NCI-H1436 treated with DMSO at 0.1 percent for 48 hours (cell line): ENCODE results near the gene PHACTR1.

ENCODE experiments used
- DNase-seq: peaks from one replicate; lab custom pipeline; 2025; lab: John Stamatoyannopoulos, UW

The PHACTR1 gene

DNA sequence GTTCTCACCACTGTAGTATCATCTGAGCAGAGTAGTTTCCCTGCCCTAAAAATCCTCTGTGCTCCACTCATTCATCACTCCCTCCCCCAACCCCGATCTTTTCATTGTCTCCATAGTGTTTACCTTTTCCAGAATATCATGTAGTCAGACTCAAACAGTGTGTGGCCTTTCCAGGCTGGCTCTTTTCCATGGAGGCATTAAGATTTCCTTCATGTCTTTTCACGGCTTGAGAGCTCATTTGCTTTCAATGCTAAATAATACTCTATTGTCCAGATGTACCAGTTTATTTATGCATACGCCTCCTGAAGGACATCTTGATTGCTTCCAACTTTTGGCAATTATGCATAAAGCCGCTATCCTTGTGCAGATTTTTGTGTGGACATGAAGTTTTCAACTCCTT lies 235.8 kb downstream of the PHACTR1 start:
- no peak for DNase-seq

DNA sequence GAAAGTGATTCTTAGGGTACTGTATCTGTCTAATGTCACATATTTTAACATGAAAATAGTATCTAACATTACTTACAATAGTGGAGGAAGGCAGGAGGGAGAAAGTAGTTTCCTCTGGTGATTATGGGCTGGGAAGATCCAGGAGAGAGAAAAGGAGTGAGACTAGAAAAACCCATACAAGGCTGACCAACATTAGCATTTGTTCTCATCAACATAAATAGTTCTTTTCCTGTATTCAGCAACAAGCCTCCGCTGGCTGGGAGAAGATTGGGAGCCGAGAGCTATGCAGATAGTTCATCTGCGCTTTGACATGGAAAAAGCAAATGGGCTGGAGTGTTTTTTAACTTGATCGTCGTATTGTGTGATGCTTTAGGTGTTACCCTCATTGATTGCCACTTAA lies 239.4 kb downstream of the PHACTR1 start:
- DNase-seq = no peak

DNA sequence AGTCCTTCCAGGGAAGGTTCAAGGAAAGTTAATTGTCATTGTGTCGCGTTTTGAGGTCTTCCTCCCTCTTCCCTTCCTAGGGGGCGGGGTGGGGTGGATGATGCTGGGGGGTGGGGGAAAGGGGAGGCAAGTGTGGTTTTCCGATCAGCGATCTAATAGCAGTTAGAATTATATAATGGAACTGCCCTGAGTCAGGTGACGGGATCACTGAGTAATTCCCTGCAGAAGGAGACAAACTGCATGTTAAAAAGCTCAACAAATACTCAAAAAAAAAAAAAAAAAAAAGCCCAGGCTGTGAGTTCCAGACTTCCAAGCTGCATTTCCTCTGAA lies 240.4 kb downstream of the PHACTR1 start:
- no peak for DNase-seq

DNA sequence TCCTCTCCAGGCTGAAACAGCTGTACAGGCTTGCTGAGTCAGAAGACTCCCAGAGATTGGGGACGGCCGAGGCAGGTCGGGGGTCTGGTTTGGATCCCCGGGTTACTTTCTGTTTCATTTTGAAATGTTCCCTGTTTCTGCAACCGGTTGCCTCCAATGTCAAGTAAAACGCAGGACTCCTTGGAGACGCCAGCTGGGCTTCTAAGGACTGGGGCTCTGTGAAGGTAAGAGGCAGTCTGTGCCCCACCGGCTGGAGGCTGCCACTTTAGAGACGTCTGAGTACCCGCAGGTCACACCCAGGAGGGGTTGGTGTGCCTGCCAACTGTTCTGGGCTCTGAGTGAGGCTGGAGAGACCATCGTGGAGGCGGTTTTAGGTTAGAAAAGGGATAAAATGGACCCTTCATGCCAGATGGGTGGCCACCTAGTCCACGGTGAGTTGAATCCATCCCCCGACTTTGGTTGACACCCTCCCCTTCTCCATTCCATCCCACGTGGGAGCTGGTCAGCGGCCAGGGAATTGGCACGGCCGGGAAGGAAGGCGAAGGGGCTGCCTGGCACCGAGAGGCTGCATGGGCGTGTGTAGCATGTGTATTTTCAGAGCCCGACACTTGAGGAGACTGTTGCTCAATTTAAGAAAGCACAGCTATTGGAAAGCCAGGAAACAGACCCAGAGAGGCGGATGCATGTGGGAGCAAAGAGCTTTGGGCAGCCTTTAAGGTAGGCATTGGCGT lies 240.9 kb downstream of the PHACTR1 start:
- DNase-seq = no peak

DNA sequence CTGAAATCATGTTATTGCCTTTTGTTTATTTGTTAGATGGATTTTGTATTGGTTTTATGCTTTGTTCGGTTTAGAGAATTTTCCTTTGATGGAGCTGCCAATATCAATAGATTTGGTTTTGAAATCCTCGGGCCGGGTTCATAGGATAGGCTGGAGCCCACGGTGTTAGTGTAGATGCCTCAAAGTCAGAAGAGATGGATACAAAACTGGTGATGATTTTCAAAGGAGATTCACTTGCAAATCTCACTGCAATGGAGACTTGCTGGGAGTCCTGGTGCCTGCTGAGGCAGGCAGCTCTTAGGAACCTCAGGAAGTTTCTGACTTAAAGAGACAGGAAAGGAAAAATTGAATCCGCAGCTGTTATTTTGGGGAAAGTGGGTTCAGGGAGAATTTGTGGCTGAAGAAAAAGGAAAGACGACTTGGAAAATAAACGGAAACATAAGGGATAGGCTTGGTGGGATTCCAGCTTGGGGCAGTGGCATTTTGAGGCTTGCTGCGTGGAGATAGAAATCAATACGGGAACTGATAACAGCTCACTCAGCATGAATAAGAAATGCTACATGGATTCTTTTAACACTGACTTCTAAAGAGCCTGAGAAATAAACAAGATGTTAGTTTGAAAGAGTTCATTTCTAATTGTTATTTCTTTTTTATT lies 241.6 kb downstream of the PHACTR1 start:
- DNase-seq = no peak

DNA sequence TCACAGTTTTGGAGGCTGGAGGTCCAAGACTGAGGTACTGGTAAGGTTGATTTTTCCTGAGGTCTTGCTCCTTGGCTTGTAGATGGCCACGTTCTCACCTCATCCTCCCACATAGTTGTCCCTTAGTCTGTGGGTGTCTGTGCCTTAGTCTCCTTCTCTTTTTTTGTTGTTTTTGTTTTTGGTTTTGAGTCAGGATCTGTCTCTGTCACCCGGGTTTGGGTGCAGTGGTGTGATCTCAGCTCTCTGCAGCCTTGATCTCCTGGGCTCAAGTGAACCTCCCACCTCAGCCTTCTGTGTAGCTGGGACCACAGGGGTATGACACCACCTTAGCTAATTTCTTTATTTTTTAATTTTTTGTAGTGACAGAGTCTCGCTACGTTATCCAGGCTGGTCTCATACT lies 245.2 kb downstream of the PHACTR1 start:
- DNase-seq = no peak

DNA sequence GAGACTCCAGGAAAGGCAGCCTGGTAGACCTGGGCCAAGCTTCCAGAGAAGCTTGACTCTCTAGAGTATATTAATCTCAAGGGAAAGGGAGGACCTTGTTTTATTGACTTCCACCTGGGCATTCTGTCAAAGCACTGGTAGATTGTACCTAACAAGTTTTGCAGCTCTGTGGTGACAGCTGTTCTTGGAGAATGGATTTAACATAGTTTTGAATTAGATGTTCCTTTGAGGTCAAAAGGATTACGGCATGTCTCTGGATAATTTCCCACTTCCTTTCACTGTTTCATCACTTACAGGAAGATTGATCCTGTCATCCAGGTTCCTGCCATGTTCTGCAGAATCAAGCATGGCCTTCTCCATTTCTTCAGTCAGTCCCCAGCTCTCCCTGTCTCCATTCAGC lies 246.0 kb downstream of the PHACTR1 start:
- no peak for DNase-seq

DNA sequence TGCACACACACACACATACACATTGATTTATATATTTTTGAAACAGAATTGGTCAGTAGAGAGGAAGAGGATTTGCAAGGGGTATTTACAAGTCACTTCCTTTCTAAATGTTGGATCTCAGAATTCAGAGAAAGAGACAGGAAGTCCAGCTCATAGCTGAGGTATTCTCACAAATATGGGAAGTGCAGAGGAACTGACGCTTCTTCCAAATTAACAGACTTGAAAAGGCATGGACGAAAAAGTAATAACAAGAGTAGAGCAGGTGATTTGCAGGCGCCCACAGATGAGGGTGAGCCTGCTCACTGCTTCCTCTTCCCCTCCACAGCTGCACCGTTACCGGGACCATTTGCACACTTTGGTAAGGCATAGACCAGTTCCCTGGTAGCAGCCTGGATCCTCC lies 246.4 kb downstream of the PHACTR1 start:
- DNase-seq = no peak

DNA sequence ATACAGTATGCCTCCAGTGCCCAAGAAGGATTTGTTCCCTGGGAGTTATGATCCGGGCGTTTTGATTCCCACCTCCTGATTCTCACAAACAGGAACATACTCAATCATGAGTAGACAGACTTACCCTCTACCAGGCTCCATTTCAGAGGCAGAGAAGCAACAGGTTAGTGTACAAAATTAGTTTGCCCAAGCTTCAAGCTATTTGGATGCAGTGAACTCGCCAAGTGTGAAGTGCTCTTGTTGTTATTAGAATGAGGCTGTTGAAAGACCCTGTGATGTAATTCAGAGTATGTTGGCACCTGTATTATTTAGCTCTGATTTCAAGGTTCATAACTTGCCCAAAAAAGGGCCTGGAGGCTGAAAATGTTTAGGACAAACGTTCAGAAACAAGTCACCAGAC lies 247.0 kb downstream of the PHACTR1 start:
- no peak for DNase-seq

DNA sequence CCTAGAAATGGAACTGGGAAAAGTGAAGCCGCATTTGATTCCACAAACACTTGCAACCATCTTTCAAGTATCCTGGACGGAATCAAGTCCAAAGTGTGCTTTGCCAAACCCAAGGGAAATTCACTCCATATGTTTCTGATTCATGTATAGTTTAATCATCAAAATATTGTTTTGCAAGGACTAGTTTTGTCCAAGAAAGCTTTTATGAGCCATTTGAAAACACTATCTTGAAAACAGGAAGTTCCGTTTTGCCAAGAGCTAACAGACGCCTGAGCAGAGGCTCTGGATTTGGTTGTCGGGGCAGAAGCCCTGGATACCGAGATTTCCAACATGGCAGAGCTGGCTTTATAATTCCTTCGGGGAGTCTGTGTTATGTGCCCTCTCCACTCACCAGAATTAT lies 251.1 kb downstream of the PHACTR1 start:
- DNase-seq = no peak

DNA sequence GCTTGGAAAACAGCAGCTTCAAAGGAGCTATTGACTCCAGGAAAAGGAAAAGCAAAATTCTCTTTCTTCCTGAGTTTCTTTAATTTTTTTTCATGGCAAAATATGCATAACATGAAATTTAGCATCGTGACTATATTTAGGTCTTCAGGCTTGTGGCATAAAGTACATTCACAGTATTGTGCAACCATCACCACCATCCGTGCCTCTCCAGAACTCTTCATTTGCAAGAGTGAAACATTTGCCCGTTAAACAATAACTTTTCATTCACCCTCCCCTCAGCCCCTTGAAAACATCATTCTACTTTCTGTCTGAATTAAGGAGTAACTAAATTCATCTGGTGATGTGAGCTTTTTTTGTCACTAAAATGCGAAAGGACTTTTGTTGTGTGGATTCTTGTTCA lies 251.7 kb downstream of the PHACTR1 start:
- no peak for DNase-seq

DNA sequence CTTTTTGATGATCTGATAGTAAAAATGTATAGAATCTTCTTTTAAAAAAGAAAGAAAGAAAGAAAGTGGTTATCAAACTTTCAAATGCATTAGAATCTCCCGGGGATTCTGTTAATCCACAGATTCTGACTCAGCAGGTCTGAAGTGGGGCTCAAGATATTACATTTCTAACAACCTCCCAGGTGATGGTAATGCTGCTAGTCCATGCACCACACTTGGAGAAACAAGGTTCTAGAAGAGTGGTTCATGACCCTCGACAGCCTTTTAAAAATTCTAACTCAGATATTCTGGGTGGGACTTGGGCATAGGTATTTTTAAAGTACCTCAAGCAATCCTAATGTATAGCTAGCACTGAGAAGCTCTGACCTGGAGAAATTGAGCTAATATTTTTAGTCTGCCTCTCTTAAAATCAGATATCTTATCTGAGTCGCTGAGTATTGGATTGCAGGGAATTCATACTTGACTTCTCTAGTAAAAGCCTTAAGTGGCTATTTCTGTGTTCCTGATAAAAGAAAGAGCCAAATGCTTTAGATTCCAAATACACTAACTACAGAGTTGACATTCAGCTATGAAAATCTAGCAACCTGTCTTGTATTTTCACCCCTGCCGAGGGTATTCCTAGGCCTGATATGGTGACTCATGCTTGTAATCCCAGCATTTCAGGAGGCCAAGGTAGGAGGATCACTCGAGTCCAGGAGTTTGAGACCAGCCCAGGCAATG lies 252.4 kb downstream of the PHACTR1 start:
- no peak for DNase-seq

DNA sequence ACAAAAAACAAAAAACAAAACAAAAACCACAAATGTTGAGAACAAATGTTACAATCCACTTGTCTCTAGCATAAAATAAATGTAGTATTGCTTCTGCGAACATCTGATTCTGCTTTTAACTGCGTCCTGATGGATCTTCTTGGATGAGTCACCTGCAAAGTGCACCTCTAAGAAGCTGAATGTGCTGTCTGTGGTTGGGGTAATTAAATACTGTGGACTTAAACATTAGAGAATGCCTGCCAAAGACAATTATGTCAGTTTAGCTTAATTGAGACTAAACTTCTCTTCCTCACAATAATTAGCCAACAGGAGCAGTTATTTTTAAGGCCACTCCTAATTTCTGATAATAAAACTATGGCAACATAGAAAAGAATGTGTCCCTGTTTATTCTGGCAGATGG lies 253.4 kb downstream of the PHACTR1 start:
- DNase-seq = no peak

DNA sequence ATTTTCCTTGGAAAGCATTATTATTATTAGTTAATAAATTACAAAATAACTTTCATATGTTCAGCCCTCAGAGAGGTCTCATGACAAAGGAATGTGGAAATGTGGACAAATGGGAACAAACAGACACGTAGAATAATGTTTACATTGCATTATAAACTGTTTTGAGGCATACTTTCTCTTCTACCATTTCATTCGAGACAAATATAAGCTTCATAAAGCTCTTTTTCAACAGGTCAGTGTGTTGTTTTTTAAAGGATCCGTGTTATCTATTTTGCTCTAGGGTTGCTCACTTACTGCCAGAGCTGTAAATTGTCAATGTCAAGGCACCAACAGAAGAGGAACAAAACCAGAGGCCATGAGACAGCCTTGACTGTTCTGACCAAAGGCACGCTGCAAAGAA lies 256.8 kb downstream of the PHACTR1 start:
- no peak for DNase-seq

DNA sequence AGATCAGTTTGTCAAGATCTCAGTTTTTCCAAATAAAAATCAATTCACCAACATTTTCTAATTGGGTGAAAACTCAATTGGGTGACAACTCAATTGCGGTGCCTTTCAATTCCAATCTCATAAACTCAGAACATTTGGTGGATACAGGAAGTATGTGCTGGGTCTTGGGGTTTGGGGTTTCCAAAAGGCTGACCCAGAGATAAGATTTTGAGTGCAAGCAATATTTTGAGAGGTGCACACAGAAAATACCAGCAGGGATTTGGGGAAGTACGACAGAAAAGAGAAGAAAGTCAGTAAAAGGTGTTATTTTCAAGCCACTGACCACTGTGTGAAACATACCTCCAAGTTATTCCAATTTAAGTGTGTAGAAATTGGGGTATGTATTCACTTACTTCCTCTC lies 258.0 kb downstream of the PHACTR1 start:
- DNase-seq = no peak

DNA sequence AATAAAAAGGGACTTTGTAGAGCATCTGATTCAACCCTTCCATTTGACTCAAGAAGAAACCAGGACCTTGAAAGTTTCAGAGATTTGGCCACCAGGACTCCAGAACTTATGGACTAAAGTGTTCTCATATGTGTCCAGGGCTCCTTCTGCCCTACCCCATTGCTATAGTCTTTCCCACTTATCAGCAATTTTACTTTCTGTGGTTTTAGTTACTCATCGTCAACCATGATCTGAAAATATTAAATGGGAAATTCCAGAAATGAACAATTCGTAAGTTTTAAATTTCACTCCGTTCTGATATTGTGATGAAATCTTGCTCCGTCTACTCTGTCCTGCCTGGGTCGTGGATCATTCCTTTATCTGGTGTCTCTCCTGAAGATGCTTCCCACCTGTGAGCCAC lies 259.8 kb downstream of the PHACTR1 start:
- no peak for DNase-seq

DNA sequence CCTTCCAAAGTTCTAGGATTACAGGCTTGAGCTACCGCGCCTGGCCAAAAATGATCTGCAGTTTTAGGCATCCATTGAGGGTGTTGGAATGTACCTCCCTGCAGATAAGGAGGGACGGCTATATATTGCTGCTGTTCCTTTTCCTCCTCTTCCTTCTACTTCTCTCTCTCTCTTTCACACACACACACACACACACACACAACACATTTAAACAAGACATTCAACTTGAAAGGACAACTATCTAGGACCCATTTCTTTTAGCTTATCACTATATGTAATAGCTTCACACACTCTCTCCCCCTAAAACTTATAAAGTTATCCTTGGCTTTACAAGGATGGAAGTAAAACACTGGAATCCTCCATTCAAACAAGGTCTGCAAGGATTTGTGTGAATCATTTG lies 260.6 kb downstream of the PHACTR1 start:
- no peak for DNase-seq

DNA sequence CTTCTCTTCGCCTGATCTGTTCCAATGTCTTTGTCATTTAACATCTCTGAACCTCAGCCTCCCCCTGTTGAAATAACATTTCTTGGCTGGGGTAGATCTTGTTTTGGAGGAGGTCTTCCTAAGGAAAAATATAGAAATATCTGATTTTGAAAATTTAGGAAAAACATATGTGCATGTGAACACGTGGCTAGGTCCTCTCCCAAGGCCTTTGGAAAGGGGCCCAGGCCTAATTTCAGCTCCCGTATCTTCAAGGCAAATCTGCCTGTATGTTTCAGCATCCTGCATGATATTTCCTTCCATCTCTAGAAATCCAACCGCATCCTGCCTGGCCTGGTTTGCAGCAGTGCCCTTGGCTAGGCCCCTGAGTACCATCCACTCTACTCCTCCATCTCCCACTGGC lies 261.2 kb downstream of the PHACTR1 start:
- no peak for DNase-seq

DNA sequence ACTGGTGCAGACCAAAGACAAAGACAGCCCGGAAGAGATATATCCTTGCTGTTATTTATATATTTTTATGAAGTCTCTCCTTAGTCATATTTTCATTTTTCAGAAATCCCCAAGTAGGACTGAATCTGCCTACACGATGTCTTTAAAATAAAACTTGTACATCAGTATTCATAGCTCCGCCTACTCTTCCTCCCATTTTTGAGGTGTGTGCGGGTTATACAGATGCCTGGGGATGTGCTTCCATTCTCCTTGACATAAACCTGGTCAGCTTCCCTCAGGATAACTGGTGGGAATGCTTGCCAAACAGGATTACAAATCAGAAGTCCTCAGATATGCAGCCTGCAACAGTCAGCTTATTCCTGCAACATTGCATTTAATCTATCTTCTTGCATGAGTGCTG lies 264.2 kb downstream of the PHACTR1 start:
- DNase-seq = no peak

DNA sequence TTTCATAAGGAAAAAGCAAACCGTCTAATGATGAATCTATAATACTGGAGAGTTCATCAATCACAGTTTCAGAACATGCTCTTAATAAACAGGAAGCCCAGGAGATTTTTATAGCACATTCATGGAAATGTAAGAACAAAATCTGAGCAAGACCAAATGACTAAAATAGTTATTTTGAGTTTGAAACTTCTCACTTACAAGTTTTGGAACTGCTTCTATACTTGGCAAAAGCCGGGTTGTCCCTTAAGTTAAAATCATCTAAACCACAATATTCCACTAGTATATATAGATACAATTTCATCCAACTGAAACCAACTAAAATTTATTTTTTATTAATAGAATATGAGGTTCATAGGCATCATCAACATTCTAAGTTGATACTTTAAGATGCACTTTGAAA lies 268.2 kb downstream of the PHACTR1 start:
- DNase-seq = no peak

DNA sequence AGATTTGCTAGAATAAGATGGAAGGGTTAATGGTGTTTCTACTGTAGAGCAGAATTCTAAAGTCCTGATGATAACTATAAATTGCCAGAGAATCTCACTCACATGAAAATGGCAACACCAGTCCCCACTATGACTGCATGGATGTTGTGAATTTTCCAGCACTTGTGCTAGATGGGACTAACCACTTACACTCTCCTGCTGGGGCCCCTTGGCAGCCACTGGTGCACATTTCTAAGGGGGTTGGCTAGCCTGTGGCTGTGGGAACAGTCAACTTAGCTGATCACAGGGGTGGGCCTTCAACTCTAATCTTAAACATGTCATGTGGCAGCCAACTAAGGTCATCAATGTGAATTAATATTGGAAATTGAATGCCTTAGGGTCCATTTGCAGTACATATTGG lies 271.2 kb downstream of the PHACTR1 start:
- no peak for DNase-seq

DNA sequence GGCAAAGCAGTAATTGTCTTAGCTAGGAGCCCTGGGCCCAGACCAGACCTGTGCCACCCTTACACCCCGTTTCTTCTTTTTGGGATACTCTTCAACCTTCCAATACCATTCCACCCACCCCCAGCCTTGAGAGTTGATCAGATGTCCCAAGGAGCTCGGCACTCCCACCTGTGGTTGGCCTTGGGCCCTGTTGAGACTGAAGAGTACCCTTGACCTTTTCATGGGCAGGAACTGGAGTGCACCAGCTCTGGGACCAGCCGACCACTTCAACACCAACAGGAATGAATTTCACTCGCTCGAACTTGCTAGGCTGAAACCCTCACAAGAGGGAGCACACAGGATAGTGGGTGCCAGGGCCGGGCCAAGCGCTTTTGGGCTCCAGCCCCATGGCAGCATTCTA lies 273.6 kb downstream of the PHACTR1 start:
- no peak for DNase-seq

DNA sequence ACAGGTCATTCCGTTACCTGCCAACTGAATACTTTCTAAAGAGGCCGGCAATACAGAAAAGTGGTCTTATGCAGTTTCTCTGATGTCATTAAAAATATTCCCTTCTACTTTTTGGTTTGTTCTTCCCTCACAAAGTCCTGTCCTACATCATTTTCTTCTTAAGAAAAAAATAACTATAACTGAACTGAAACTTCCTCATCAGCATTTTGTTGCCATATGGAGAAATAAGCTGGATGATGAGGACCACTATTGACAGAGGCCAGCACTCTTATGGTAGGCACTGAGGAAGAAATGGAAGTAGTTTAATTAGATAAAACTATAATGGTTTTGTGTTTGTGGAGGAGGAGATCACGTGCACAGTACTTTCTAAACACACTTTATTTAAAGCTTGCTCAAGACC lies 274.9 kb downstream of the PHACTR1 start:
- DNase-seq = no peak

DNA sequence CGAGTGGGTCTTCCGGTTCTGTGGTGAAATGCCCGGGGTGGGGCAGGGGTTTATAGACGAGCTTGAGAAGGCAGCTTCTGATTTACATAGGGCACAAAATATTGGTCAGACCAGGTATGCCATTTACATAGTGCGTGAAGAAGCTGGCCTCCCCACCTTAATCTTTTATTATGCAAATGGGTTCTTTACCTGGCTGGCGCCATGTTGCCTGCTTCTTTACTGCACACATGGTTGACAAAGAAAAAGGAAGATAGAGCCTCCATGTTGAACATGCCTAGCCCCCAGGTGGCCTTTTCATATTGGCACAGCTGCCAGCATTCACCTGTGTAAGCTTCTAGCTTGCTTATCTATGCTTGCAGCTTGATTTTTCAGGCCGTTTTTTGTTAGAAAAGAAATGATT lies 276.2 kb downstream of the PHACTR1 start:
- no peak for DNase-seq
